ENCODE results near the gene LTBP1.

The LTBP1 gene

DNA sequence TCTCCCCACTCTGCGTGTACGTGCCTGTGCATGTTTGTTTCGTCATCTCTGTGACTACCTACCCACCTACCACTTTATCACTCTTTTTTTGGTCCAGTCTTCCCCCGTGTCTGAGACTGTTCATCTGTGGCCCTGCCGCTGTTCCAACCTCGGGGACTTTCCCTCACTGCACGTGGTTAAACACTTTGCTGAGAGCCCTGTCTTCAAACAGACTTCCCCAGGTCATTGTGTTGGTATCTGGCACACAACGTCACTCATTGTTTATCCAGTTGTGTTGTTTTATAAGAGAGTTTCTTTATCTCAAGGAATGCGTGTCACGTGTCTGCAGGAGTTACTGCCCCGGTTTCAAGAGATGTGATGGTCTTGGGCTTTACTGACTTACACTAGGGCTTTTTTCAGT, 267.7 kb downstream of the LTBP1 start:
- Histone ChIP-seq H3K27ac (peak overlapping the region; percentile 85 to 90), H3K4me1 (peaks cover 0 to 97% (median 74%) of the 10 kb centered on the region in 4 donors), H3K4me3 (no peak overlapping the region), H3K9me3 (no peaks in the 10 kb centered on the region), H3K27me3 (no peaks in the 10 kb centered on the region), H3K36me3 (no peaks in the 10 kb centered on the region)
- intact Hi-C loops (cut with DNase I; ENCODE audit: low total_unique reads): loop anchor here (10.0 kb wide), 1 partner anchor 140 kb away; no protein-coding TSS in a partner anchor
- TF ChIP-seq, protein P1, sequence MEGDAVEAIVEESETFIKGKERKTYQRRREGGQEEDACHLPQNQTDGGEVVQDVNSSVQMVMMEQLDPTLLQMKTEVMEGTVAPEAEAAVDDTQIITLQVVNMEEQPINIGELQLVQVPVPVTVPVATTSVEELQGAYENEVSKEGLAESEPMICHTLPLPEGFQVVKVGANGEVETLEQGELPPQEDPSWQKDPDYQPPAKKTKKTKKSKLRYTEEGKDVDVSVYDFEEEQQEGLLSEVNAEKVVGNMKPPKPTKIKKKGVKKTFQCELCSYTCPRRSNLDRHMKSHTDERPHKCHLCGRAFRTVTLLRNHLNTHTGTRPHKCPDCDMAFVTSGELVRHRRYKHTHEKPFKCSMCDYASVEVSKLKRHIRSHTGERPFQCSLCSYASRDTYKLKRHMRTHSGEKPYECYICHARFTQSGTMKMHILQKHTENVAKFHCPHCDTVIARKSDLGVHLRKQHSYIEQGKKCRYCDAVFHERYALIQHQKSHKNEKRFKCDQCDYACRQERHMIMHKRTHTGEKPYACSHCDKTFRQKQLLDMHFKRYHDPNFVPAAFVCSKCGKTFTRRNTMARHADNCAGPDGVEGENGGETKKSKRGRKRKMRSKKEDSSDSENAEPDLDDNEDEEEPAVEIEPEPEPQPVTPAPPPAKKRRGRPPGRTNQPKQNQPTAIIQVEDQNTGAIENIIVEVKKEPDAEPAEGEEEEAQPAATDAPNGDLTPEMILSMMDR (IDR thresholded peaks at IDR 0.05): no peak
- DNase-seq: peak in 1 of 2 donors; percentile 24

DNA sequence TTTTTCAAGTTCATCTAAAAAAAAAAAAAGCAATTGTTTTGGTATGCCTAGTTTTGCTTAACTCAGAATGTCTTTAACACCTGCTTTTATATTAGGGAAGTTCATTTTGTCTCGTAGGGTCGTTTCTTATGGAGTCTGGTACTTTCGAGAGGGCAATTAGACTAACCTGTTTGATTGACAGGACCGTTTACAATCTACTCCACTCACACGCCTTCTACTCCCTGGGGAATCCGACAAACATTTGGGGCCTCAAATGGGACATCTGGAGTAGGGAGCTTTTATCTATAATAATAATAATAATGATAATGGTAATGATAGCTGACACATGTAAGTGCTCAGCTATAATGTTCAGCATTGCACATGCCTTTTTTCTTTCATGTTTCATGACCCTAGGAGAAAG, 268.1 kb downstream of the LTBP1 start:
- H3K4me3 ChIP-seq: no peak overlapping the region
- no peaks in the 10 kb centered on the region for H3K36me3 ChIP-seq
- TF ChIP-seq, protein P1 (IDR thresholded peaks at IDR 0.05): no peak
- no peaks in the 10 kb centered on the region for H3K27me3 ChIP-seq
- peaks cover 0 to 97% (median 75%) of the 10 kb centered on the region in 4 donors for H3K4me1 ChIP-seq
- H3K9me3 ChIP-seq: no peaks in the 10 kb centered on the region
- intact Hi-C loops (cut with DNase I; ENCODE audit: low total_unique reads): loop anchor here (10.0 kb wide), 1 partner anchor 140 kb away; no protein-coding TSS in a partner anchor
- peak overlapping the region; percentile 85 to 90 for H3K27ac ChIP-seq
- DNase-seq: no peak

DNA sequence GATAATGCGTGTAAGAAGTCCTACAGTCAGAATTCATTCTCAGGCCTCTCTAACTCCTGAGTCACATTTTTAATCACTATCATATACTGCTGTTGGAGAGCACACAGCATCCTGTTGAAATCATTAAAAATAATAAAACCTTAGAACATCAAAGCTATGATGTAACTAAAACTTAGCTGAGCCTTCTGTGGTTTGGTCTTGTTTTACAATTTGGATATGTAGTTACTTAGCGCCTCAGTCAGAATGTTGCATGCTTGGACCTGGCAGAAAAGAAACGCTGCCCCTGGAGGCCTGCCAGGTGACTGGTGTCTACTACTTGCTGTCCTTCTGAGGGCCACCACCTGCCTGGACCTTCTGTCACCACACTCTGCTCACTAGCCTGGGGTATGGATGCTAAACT, 268.5 kb downstream of the LTBP1 start:
- Histone ChIP-seq H3K36me3 (no peaks in the 10 kb centered on the region), H3K9me3 (no peaks in the 10 kb centered on the region), H3K4me3 (no peak overlapping the region), H3K27ac (peak overlapping the region; percentile 85 to 90), H3K4me1 (peaks cover 0 to 97% (median 73%) of the 10 kb centered on the region in 4 donors), H3K27me3 (no peaks in the 10 kb centered on the region)
- DNase-seq: peak in 1 of 2 donors; percentile 59
- TF ChIP-seq, protein P1 (IDR thresholded peaks at IDR 0.05): no peak
- intact Hi-C loops (cut with DNase I; ENCODE audit: low total_unique reads): loop anchor here (10.0 kb wide), 1 partner anchor 140 kb away; no protein-coding TSS in a partner anchor

DNA sequence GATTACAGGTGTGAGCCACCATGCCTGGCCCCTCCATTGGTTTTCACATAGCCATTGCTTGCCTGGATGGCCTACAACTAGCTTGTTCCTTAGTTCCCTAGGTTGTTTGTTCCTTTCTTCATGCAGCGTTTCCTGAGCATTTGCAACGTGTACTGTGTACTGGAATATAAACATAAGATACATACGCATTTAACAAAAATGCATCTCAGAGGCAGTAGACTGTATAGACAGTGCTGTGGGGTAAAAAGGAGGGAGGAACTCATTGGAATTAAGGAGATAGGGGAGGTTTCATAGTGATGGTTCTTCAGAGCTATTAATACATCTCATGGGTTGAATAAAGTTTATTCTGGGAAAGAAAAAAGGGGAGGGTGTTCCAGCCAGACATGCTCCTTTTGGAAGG, 269.2 kb downstream of the LTBP1 start:
- intact Hi-C loops (cut with DNase I; ENCODE audit: low total_unique reads): loop anchor here (10.0 kb wide), 1 partner anchor 141 kb away; no protein-coding TSS in a partner anchor
- no peaks in the 10 kb centered on the region for H3K36me3 ChIP-seq
- TF ChIP-seq, protein P1 (IDR thresholded peaks at IDR 0.05): no peak
- H3K4me1 ChIP-seq: peaks cover 0 to 98% (median 73%) of the 10 kb centered on the region in 4 donors
- H3K27me3 ChIP-seq: no peaks in the 10 kb centered on the region
- H3K27ac ChIP-seq: peak overlapping the region; percentile 85 to 90
- DNase-seq: no peak
- H3K9me3 ChIP-seq: no peaks in the 10 kb centered on the region
- no peak overlapping the region for H3K4me3 ChIP-seq

DNA sequence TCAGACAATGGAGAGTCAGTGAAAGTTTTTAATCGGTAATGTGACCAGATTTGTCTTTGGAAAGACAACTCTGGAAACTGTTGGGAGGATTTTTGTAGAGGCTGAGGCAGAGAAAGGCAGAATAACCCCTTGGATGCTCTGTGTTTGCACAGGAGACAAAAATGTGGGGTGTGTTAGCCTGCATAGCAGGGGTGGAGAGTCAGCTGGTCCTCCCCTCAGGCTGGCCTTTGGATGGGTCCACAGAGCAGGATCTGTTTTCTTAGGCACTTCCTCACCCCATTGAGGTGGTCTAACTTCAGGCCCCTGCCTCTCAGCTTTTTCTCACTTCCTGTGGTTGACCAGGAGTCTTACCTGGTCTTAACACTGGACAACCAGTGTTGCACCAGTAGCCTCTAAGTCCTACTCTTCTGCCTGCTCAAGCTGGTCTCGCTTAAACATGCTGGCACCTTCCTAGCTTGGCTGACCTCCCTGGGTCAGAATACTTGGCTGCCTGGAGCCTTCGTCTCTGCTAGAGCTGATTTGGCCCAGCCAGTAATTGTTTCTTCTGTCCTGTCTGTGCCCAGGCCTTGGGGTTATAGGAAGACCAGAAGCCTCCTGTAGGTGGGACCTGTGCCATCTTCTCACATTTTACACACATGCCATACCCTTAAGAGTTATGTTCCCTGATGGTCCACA, 269.9 kb downstream of the LTBP1 start:
- H3K4me1 ChIP-seq: peaks cover 0 to 98% (median 73%) of the 10 kb centered on the region in 4 donors

More for the DNA sequence above, 269.9 kb downstream of the LTBP1 start:
- Histone ChIP-seq H3K36me3 (no peaks in the 10 kb centered on the region), H3K27ac (peak overlapping the region; percentile 85 to 90), H3K27me3 (no peaks in the 10 kb centered on the region), H3K9me3 (no peaks in the 10 kb centered on the region), H3K4me3 (no peak overlapping the region)
- TF ChIP-seq, protein P1 (IDR thresholded peaks at IDR 0.05): no peak
- peak; percentile 61 to 93 for DNase-seq
- intact Hi-C loops (cut with DNase I; ENCODE audit: low total_unique reads): loop anchor here (10.0 kb wide), 1 partner anchor 142 kb away; no protein-coding TSS in a partner anchor
